ENCODE measurements around the gene PRPSAP2.
"Not testable (repeated sequence)": the region's sequence is repeated elsewhere in the genome, so short reads cannot be mapped to it uniquely, and the experiment has no call there.

Gene PRPSAP2

DNA sequence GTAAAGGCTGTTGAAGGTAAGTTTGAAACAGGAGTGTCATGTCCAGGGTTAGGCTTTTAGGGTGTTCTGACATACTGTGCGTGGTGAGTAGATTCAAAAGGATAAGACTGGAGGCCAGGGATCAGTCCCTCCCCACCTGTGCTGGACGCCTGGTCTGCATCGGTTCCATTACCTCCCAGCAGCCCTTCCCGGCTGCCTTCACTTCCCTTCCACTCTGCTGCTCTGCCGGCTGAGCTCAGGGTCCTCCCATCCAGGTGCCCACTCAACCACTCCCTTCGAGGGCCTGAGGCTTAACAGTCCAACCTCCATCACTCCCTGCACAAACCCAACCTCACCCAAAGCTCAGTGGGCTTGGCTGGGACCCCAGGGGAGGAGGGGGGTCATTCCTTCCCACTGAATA is 89.9 kb downstream of the PRPSAP2 start:
- DNase-seq = no peak

DNA sequence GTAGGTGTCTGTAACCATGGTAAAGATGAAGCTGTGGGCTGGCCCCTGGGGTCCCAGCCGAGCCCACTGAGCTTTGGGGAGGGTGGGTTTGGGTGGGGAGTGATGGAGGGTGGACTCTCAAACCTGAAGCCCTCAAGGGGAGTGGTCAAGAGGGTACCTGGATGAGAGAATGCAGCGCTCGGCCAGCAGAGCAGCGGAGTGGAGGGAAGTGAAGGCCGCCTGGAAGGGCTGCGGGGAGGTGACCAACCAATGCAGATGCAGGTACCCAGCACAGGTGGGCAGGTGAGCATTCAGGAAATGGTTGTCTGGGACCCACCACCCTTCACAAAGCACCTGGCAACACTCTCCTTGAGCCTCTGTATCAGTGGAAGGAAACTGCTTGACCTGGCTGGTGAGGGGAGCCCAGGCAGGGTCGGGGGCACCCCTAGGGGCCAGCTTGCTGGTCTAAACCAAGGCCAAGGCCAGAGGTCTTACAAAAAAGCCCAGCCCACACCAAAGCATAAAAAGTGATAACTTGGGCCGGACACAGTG is 90.6 kb downstream of the PRPSAP2 start:
- no peak for DNase-seq

DNA sequence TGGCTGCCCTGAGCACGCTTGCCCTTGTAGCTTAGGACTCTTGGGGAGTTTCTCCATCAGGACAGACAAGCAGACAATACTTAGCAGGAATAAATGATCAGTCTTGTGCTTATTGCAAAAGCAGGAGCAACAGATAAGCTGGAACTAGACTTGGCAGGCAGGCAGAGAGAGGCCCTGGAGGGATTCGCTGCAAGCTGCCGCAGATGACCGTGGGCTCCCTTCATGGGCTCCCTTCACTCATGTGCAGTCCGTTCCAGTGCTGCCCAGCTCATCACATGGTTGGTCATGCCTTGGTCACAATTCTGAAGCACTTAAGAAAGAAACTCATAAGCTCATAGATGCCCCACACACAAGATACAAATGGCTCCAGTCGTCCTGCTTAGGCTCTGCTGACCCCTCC is 91.6 kb downstream of the PRPSAP2 start:
- DNase-seq = no peak

DNA sequence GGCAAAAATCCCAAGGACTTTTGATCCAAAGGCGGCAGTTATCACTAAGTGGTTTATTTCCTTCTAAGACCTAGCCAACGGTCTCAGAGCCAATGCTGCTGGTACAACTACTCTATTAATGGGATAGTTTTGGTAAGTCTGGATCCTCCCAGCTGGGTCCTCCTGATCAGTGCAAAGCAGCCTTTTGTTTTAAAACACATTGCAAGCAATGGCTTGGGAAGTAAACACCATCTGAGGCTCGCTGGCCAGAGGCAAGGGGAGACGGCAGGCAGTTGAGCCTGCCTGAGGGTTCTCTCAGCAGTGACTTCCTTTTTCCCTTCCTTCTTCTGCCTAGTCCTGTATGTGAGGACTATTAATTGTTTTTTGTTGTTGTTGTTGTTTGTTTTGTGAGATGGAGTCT is 92.4 kb downstream of the PRPSAP2 start:
- DNase-seq = no peak

DNA sequence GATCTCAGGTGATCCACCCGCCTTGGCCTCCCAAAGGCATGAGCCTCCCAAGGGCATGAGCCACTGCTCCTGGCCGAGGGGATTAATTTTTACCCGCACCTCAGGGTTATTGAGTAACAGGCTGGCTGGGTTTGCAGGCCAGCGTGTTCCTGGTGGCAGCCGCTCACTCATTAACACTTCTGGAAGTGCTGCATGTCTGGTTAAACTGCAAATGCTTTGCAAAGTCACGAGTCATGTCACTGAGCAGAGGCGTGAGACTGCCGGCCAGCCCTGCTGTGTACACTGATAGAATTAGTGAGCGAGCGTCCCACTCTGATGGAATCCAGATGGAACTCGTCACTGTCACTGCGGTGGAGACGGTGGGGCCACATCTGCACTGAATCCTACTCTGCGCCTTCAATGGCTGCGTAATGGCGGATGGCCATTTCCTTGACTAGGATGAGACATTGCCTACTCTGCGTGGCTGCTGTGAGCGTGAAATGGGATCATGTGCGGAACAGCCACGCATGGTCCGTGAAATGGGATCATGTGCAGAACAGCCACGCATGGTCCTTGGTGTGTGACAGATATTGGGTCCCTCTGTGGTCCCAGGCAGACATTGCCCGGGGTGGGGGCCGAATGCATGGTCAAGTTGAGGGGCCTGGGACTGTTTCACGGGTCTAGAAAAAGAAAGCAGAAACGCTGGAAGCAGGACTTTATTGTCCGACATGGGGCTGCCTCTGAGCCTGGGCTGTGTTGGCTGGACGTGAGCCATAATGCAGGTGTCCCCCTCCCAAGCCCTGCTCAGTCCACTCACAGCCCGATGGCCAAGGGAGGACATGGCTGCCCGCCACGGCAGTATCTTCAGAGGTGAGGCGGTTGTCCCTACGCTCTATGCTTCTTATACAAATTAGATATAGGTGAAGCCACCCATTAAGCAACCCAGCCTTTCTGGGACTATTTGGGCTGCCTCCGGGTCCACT is 93.3 kb downstream of the PRPSAP2 start:
- DNase-seq = no peak

DNA sequence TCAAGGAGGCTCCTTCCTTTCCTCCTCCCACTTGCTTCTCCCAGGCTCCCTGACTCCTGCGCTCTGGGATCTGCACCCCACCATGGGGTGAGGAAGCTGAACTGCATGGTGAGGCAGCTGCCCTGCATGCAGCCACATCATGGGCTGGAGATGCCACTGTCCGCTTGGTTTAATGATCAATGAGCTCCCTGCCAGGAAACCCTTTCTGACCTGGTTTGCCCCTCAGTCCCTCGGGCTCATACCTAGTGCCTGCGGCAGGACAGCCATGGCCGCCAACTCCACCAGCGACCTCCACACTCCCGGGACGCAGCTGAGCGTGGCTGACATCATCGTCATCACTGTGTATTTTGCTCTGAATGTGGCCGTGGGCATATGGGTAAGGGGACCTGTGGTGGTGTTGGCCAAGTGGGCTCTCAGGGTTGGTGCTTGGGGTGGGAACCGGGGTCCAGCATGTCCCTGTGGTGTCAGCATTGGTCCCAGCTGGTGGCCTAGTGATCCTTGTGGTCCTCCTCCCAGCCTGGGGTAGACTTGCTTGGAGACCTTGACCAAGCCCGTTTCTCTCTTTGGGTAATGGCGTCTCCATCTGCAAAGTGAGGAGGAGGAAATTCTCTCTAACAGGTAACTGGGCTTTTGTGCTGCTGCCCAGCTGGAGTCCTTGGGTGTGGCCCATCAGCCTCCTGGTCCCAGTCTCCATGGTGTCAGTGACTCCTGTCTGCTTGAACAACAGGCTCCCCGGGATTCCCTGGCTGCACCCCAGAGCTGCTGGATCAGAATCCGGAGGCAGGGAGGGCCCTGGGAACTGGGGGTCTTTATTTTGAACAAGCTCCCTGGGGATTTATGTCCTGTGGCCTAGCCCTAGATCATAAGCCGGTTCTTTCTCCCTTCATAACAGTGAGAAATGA is 94.3 kb downstream of the PRPSAP2 start, which contains the start of gene SLC5A10:
Gene SLC5A10 (plus strand): TSS at position 225 of the 902 bp plus-strand sequence. CDS start 41 bp downstream, at position 266.
- DNase-seq = no peak

DNA sequence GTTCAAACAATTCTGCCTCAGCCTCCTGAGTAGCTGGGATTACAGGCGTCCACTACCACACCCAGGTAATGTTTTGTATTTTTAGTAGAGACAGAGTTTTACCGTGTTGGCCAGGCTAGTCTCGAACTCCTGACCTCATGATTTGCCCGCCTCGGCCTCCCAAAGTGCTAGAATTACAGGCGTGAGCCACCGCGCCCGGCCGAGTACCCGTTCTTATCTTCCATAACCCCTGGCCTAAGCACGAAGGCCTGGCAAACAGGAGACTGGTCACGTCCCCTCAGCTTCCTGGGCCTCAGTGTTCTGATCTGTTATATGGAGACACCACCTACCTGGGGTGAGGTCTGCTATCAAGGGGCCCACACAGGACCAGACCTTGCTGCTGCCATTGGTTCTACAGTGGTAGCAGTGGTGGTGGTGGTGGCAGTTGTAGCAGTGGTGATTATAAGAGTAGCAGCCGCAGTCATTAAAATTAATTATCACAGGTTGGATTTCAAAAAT is 95.3 kb downstream of the PRPSAP2 start:
- DNase-seq = no peak

DNA sequence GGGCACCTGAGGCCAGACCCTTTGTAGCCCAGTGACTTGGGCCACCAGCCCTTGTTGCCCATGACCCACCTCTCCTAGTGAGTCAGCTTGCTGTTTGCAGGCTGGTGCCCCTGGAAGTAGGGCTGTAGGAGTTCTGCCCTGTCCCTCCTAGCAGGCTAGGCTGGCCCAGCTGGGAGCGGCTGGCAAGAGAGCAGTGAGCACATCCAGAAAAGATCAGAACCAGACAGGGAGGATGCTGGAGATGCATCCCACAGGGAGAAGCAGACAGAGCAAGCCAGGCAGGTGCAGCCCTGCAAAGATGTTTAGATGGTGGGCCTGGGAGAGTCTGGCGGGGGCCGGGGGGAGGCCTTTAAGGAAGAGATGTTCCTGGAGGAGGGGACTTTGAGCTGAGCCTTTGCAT is 96.4 kb downstream of the PRPSAP2 start:
- DNase-seq = no peak

DNA sequence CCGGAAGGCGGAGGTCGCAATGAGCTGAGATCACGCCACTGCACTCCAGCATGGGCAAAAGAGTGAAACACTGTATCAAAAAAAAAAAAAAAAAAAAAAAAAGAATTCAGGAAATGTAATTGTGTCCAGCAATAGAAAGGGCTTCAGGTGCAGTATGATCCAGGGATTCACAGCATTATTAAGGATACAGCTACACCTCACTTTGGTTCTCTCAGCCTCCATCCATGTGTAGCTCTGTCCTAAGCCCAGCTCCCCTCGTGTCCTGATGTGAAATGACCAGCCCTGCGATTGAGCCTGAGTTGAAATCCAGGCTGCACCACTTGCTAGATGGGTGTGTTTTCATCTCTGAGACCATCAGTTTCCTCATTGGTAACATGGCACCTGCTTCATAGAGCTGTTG is 97.1 kb downstream of the PRPSAP2 start:
- DNase-seq = no peak

DNA sequence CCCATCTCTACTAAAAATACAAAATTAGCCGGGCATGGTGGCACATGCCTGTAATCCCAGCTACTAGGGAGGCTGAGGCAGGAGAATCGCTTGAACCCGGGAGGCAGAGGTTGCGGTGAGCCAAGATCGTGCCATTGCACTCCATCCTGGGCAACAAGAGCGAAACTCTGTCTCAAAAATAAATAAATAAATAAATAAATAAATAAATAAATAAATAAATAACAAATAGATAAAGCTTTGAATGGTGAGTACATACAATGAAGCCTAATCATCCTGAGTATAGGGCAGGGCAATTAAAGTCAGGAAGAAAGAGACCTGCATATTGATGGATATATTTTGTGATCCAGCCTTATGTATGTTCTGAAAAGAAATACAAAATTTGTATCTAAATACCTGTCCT is 98.1 kb downstream of the PRPSAP2 start:
- not testable (repeated sequence) for DNase-seq

DNA sequence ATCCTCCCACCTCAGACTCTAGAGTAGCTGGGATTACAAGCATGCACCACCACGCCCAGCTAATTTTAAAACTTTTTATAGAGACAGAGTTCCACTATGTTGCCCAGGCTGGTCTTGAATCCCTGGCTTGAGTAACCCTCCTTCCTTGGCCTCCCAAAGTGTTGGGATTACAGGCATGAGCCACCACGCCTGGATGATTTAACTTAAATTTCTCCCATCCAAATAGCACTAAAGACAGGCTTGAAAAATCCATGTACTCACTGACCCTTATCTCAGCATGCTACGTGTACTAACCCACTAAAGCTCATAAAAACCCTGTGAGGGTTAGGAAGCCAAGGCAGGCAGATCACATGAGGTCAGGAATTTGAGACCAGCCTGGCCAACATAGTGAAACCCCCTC is 98.7 kb downstream of the PRPSAP2 start:
- no peak for DNase-seq

DNA sequence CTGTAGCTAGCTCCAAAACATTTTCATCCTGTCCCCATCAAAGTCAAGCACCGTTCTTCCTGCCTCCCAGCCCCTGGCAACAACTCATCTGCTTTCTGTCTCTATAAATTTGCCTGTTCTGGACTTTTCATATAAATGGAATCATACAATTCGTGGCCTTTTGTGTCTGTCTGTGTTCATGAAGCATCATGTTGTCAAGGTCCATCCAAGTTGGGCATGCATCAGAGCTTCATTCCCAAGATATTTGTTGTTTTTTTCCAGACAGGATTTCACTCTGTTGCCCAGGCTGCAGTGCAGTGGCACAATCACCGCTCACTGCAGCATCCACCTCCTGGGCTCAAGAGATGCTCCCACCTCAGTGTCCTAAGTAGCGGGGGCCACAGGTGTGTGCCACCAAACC is 99.9 kb downstream of the PRPSAP2 start:
- DNase-seq = no peak

DNA sequence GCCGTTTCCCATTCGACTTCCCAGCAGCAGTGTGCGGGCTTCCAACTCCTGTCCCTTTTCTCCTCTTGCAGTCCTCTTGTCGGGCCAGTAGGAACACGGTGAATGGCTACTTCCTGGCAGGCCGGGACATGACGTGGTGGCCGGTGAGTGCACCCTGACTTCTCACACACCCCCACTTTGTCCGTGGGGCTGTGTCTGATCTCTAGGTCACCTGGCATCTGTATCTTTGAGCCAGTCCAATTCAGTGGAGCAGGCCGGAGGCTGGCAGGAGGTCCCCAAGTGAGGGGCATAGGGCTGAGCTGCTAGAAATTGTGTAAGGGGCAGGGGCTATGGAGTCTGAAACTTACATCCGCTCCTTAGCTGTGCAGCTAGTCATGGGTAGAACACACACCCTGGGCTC is 100.7 kb downstream of the PRPSAP2 start:
- no peak for DNase-seq

DNA sequence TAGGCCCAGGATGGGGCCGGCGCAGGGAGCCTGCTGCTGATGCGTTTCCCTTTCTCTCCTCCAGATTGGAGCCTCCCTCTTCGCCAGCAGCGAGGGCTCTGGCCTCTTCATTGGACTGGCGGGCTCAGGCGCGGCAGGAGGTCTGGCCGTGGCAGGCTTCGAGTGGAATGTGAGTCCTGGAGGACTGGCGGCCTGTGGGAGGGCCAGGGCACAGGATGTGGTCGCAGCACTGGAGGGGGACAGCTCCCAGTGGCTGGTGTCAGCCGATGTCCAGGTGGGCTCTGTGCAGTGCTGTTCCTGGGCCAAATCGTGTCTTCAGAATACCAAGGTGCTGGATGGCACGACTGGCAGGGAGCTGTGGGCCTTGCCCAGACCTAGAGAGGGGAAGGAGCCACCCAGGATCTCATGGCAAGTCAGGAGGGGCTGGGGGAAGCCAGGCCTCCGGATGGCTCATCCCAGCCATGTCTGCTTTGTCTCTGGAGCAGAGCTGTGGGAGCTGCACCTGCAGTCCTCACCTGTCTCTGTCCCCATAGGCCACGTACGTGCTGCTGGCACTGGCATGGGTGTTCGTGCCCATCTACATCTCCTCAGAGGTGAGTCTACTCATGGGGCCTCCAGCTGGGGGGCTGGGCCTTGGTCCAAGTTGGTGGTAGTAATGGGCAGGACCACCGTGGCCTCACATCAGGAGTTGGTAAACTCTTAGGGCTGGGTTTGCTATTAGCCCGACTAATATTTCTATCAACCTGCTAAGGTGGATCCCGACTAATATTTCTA is 101.3 kb downstream of the PRPSAP2 start:
- DNase-seq = no peak

DNA sequence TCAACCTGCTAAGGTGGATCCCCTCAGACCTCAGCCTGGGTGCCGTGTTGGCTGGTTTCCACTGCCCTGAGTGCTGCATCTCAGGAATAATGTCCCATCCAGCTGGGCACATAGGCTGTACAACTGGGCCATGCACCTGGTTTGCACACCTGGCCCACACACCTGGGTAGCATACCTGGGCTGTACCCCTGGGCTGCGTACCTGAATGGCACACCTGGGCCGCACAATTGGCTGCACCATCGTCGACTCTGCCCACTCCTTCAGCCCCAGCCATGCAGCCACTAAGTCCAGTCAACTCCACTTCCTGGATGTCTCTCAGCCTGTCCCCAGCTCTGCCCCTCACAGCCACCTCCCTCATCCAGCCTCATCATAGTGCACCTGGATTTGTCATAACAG is 101.9 kb downstream of the PRPSAP2 start:
- no peak for DNase-seq

DNA sequence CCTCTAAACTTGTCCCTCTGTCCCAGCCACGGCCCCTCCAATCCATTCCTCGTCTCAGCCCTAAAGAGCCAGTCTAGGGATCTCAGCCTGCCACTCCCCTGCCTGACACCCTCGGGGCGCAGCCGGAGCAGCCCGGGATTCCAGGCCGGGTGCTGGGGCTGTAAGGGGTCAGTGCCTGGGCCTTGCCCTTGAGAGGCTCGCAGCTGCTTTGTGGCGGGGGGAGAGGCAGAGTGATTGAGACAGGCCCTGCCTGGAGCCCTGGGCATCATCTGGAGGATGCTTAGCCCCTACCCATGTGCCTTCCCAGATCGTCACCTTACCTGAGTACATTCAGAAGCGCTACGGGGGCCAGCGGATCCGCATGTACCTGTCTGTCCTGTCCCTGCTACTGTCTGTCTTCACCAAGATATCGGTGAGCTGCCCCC is 102.3 kb downstream of the PRPSAP2 start:
- no peak for DNase-seq

DNA sequence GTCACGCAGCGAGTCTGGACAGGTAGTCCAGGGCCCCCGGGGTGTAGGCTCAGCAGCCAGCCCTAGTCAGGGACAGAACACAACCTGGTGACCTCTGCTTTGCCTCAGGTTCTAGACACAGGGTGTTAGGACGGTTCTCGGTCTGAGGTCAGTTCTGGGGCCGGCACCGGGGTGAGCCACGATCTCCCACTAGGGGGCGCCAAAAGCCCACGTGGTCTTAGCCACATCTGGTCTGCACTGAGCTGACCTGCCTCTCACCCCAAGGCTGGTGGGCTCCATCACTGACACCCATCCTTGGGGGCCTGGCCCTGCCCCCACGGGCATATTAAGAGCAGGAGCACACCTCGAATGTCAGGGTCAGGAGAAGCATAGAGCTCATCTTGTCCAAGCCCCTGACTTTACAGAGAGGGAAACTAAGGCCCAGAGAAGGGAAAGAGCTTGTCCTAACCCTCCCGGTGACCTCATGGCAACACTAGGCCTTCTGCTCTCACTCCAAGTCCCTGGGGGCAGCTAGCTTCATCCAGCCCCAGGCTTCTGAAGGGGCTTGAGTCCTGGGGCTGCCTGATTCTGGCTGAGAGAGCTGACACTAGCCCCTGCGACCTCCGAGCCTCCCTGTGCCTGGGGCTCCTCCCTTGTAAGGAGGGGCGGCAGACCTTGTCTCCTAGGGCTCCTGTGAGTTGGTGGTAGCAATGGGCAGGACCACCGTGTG is 103.0 kb downstream of the PRPSAP2 start:
- no peak for DNase-seq

DNA sequence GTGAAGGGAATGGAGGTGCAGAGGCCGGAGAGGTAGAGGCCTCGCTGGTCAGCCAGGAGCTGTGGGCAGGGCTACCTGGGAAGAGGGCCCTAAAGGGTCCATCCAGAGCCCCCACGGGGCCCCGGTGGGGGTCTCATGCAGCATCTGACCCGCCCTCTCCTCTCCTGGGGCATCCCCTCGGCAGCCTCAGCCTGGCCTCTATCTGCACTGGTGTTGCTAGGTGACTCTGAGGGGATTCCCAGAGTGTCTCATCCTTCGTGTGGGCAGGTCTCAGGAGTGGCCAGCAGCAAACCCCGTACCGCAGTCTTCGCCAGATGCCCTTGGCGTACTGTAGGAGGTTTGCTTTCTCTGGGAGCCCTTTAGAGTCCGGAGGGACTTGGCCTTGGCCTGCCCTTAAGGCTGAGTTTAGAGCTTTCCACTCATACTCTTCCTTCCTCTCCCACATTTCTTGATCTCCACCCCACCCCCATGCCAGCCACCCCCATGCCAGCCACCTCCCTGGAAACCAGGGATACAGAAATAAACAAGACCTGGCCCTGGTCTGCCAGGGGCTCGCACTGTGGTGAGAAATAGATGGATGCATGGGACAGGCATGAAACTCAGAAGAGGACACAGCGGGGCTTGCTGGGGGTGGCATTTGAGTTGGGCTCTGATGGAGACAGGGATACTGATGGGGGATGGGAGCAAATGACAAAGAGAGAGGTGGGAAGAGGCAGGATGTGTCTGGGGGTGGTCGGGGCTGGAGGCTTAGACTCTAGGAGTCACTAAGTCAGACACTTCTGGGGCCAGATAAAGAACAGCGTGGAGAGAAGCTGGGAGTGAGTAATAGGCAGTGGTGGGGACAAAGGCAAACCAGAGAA is 103.9 kb downstream of the PRPSAP2 start:
- DNase-seq = no peak

DNA sequence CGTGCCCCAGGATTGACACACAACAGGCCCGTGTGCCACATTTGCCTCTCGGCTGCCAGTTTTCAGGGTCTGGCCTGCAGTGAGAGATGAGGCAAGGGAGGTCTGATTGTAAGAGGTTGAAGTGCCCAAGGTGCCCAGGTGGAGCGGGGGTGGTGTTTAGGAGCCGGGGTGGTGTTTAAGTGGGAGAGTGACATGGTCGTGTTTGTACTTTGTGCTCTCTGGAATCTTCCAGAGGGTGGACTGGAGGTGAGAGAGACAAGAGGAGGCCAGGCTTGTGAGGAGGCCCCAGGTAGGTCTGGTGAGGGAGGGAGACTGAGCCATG is 104.5 kb downstream of the PRPSAP2 start:
- no peak for DNase-seq

DNA sequence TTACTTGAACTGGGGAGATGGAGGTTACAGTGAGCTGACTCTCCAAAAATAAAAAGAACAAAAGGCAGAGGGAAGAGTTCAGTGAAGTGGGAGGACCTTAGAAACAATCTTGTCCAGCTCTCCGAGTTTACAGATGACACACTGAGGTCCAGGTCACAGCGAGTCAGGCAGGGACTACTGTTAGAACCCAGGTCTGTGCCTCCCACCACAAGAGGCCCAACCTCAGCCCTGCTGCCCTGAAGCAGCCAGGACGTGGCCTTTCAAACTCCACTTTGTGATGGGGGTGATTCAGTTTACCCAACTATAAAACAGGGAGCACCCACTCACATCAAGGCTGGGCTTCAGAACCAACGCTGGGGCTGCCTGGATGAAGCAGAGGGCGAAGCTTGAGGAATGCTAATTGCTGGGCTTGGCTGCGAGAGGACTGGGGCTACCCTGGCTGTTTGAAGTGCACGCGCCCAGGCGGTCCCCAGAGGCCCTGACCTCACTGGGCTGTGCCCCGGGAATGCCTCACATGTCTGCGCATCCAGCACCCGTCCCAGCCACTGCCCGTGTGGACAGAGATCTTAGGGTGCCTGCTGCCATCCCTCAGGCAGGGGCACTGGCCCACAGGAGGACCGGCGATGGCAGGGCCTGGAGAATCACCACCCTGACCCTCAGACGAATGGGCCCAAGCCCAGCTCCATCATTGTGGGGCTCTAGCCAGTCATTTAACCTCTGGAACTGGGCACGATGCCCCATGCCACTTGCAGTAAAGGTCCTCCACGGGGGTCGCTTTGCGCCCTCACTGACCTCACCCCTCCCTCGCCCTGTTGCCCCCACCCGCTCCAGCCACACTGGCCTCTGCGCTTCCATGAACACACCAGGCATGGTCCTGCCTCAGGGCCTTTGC is 105.4 kb downstream of the PRPSAP2 start:
- DNase-seq = no peak

All from cerebellar nuclear complex (tissue), 1 donor.